GM18526 (cell line): ENCODE data around the gene CD68.

Experiments
- POLR2A ChIP-seq: IDR thresholded peaks from 3 replicates; pipeline ENCODE4 v1.6.1; 2011; ENCODE audit not compliant: insufficient read length; ENCODE audit errors: extremely low read depth

Gene CD68

GRCh38 chr17:7613769-7614424 lies 34.5 kb downstream of the CD68 start:
- no peak for TF ChIP-seq POLR2A

- peak; percentile 61 for TF ChIP-seq POLR2A
Measured at GRCh38 chr17:7614425-7615264, 35.2 kb downstream of the CD68 start, which contains the start of gene FXR2. Gene FXR2, minus strand, starts transcription at chr17:7614897. Its CDS starts 365 bp downstream, at chr17:7614532.

- peak; percentile 19 for TF ChIP-seq POLR2A
Measured at GRCh38 chr17:7615265-7615747, 35.9 kb downstream of the CD68 start.

GRCh38 chr17:7618608-7619007 lies 39.2 kb downstream of the CD68 start:
- no peak for TF ChIP-seq POLR2A

DNA sequence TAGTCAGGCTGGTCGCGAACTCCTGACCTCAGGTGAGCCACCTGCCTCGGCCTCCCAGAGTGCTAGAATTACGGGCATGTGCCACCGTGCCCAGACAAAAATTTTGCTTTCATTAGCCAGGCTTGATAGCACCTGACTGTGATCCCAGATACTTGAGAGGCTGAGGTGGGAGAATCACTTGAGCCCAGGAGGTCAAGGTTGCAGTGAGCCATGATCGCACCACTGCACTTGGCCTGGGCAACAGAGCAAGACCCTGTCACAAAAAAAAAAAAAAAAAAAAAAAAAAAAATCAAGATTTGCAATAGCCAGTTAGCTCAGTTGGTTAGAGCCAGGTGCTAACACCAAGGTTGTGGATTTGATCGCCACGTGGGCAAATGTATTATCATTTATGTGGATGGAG lies 41.4 kb downstream of the CD68 start:
- TF ChIP-seq POLR2A = no peak

DNA sequence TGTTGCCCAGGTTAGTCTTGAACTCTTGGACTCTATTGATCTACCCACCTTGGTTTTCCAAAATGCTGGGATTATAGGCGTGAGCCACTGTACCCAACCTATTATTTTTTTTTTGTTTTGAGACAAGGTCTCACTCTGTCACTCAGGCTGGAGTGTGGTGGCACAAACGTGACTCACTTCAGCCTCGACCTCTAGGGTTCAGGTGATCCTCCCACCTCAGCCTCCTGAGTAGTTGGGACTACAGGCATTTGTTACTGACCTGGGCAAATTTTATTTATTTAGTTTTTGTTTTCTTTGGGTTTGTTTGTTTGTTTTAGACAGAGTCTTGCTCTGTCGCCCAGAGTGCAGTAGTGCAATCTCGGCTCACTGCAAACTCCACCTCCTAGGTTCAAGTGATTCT lies 44.2 kb downstream of the CD68 start:
- no peak for TF ChIP-seq POLR2A

DNA sequence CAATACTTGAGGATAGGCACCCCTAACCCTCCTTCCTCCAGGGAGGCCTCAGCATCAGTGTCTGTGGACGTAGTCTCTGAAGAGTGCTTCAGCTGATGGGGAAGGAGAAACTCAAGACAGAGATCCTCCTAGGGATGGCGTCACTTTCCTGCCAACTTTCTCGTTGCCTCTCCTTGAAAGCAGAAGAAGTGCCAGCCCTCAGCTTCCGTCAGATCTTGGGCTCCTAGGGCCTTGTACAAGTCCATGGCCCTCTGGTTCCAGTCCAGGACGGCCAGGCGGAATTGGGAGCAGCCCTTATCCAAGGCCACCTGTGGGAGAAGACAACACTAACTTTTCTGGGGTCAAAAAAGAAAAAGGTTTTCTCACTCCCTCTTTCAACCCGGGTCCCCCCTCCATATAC lies 46.9 kb downstream of the CD68 start:
- TF ChIP-seq POLR2A = no peak

GRCh38 chr17:7626956-7627249 lies 47.5 kb downstream of the CD68 start:
- no peak for TF ChIP-seq POLR2A

- TF ChIP-seq POLR2A = peak; percentile 71
Measured at GRCh38 chr17:7627250-7628121, 48.0 kb downstream of the CD68 start, which contains the start of gene SAT2. Gene SAT2, minus strand, starts transcription at chr17:7627821. Its CDS starts 186 bp downstream, at chr17:7627635.

- no peak for TF ChIP-seq POLR2A
Measured at GRCh38 chr17:7629939-7630571, 50.6 kb downstream of the CD68 start, which contains the start of gene SHBG. Gene SHBG, plus strand, starts transcription at chr17:7630135. Its CDS starts 38 bp downstream, at chr17:7630173.
